NT2/D1 (cell line): ENCODE measurements around the gene MAP2K6.

Experiments
- DNase-seq: peaks from one replicate; pipeline ENCODE4 v3.0.0-alpha.2; 2011; ENCODE audit warnings: low read depth, low spot score
- H3K27me3 ChIP-seq: 2 replicates; pipeline ENCODE4 v1.6.0; 2011; ENCODE audit warnings: mild to moderate bottlenecking; ENCODE audit not compliant: insufficient read length, insufficient read depth
- H3K36me3 ChIP-seq: 2 replicates; pipeline ENCODE4 v1.6.1; 2011; ENCODE audit warnings: mild to moderate bottlenecking, low read length, mixed read lengths; ENCODE audit not compliant: insufficient read depth, insufficient read length
- H3K4me1 ChIP-seq: 2 replicates; pipeline ENCODE4 v1.5.1; 2011; ENCODE audit not compliant: insufficient read depth, insufficient read length
- H3K4me3 ChIP-seq: 2 replicates; pipeline ENCODE4 v1.5.1; 2011; ENCODE audit warnings: low read depth; ENCODE audit not compliant: insufficient read length
- H3K9ac ChIP-seq: 2 replicates; pipeline ENCODE4 v1.6.0; 2011; ENCODE audit warnings: low read depth; ENCODE audit not compliant: insufficient read length
- H3K9me3 ChIP-seq: 2 replicates; pipeline ENCODE4 v1.5.1; 2011; ENCODE audit warnings: mild to moderate bottlenecking, low read length; ENCODE audit not compliant: insufficient read depth
- SUZ12 ChIP-seq: IDR thresholded peaks from 2 replicates; pipeline ENCODE4 v1.6.1; 2011; ENCODE audit not compliant: insufficient read length, insufficient read depth; ENCODE audit errors: extremely low read depth
- YY1 ChIP-seq: IDR thresholded peaks from 2 replicates; pipeline ENCODE4 v1.6.1; 2011; ENCODE audit not compliant: insufficient read length, insufficient read depth
- ZNF274 ChIP-seq: IDR thresholded peaks from 2 replicates; pipeline ENCODE4 v1.6.1; 2011; ENCODE audit warnings: mild to moderate bottlenecking, low read depth, low read length

The MAP2K6 gene

GRCh38 chr17:69402052-69402451, 12.4 kb upstream of the MAP2K6 start:
- Histone ChIP-seq H3K9me3 (peaks cover 6% of the 10 kb centered on the region; the same call in 1 of the 2 replicates), H3K9ac (no peak overlapping the region), H3K4me3 (no peak overlapping the region), H3K27me3 (no peaks in the 10 kb centered on the region), H3K4me1 (no peaks in the 10 kb centered on the region), H3K36me3 (no peaks in the 10 kb centered on the region)
- DNase-seq: no peak
- TF ChIP-seq ZNF274: no peak
- no peak for TF ChIP-seq YY1
- TF ChIP-seq SUZ12: no peak

GRCh38 chr17:69404399-69404798, 10.1 kb upstream of the MAP2K6 start:
- H3K9me3 ChIP-seq: peaks cover 6% of the 10 kb centered on the region; the same call in 1 of the 2 replicates
- TF ChIP-seq SUZ12 (no peak), ZNF274 (no peak), YY1 (no peak)
- no peak overlapping the region for H3K9ac ChIP-seq
- DNase-seq: no peak
- no peaks in the 10 kb centered on the region for H3K4me1 ChIP-seq
- no peaks in the 10 kb centered on the region for H3K27me3 ChIP-seq
- no peaks in the 10 kb centered on the region for H3K36me3 ChIP-seq
- H3K4me3 ChIP-seq: no peak overlapping the region

- H3K4me3 ChIP-seq: no peak overlapping the region
- no peaks in the 10 kb centered on the region for H3K27me3 ChIP-seq
- TF ChIP-seq ZNF274 (no peak), YY1 (no peak), SUZ12 (no peak)
- H3K9me3 ChIP-seq: peaks cover 4% of the 10 kb centered on the region; the same call in 1 of the 2 replicates
- H3K4me1 ChIP-seq: no peaks in the 10 kb centered on the region
- no peak overlapping the region for H3K9ac ChIP-seq
- no peaks in the 10 kb centered on the region for H3K36me3 ChIP-seq
- no peak for DNase-seq
Observed at GRCh38 chr17:69405096-69405495, 9.4 kb upstream of the MAP2K6 start.

GRCh38 chr17:69406941-69407340, 7.6 kb upstream of the MAP2K6 start:
- H3K9me3 ChIP-seq: no peaks in the 10 kb centered on the region
- no peak overlapping the region for H3K9ac ChIP-seq
- H3K27me3 ChIP-seq: no peaks in the 10 kb centered on the region
- H3K4me1 ChIP-seq: peaks cover 2% of the 10 kb centered on the region
- no peak overlapping the region for H3K4me3 ChIP-seq
- no peak for TF ChIP-seq SUZ12
- TF ChIP-seq ZNF274: no peak
- no peak for TF ChIP-seq YY1
- H3K36me3 ChIP-seq: no peaks in the 10 kb centered on the region
- no peak for DNase-seq

DNA sequence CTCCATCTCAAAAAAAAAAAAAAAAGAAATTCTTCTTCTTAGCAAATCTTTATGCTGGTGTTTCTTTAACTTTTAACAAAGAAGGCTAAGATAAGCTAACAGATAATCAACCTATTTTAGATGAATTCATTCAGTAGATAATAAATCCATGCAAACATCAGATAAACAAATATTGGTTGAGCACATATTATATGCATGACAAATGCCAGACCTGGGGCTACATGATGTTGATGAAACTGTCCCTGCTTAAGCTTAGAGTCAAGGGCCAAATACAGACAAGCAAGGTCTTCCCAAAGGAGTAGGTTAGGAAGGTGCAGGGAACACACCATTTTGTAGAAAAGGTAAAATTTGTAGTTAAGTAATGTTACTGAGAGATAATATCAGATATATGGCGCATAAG, 6.7 kb upstream of the MAP2K6 start:
- Histone ChIP-seq H3K9me3 (no peaks in the 10 kb centered on the region), H3K36me3 (no peaks in the 10 kb centered on the region), H3K9ac (no peak overlapping the region), H3K4me3 (no peak overlapping the region), H3K27me3 (no peaks in the 10 kb centered on the region), H3K4me1 (peaks cover 2% of the 10 kb centered on the region)
- TF ChIP-seq YY1 (no peak), ZNF274 (no peak), SUZ12 (no peak)
- no peak for DNase-seq

GRCh38 chr17:69410671-69411070, 3.8 kb upstream of the MAP2K6 start:
- no peak for DNase-seq
- no peaks in the 10 kb centered on the region for H3K36me3 ChIP-seq
- H3K4me1 ChIP-seq: peaks cover 2% of the 10 kb centered on the region
- no peak overlapping the region for H3K9ac ChIP-seq
- no peaks in the 10 kb centered on the region for H3K27me3 ChIP-seq
- no peaks in the 10 kb centered on the region for H3K9me3 ChIP-seq
- H3K4me3 ChIP-seq: no peak overlapping the region
- no peak for TF ChIP-seq SUZ12
- TF ChIP-seq ZNF274: no peak
- no peak for TF ChIP-seq YY1

GRCh38 chr17:69411766-69412165, 2.7 kb upstream of the MAP2K6 start:
- Histone ChIP-seq H3K4me3 (no peak overlapping the region), H3K9me3 (no peaks in the 10 kb centered on the region), H3K4me1 (peaks cover 2% of the 10 kb centered on the region), H3K9ac (no peak overlapping the region), H3K27me3 (no peaks in the 10 kb centered on the region), H3K36me3 (no peaks in the 10 kb centered on the region)
- no peak for TF ChIP-seq ZNF274
- TF ChIP-seq YY1: no peak
- TF ChIP-seq SUZ12: no peak
- DNase-seq: no peak

GRCh38 chr17:69412251-69412671, 2.2 kb upstream of the MAP2K6 start:
- H3K4me3 ChIP-seq: no peak overlapping the region
- H3K27me3 ChIP-seq: no peaks in the 10 kb centered on the region
- H3K4me1 ChIP-seq: peaks cover 2% of the 10 kb centered on the region
- no peak for TF ChIP-seq SUZ12
- no peak for TF ChIP-seq YY1
- TF ChIP-seq ZNF274: no peak
- H3K9ac ChIP-seq: no peak overlapping the region
- H3K36me3 ChIP-seq: no peaks in the 10 kb centered on the region
- H3K9me3 ChIP-seq: no peaks in the 10 kb centered on the region
- no peak for DNase-seq
